HEK293T (cell line): ENCODE data around the gene TBC1D5.

Source experiments
- CTCF ChIA-PET: fragments of 350-600 bp; formaldehyde crosslinking; extraction: SDS; loops from one replicate; lab custom pipeline; 2021; ENCODE audit warnings: antibody characterized with exemption, inconsistent platforms; lab: Yijun Ruan, JAX
- POLR2A ChIA-PET: fragments of 350-600 bp; formaldehyde crosslinking; extraction: SDS; loops from one replicate; lab custom pipeline; 2020; ENCODE audit warnings: antibody characterized with exemption, inconsistent platforms; lab: Yijun Ruan, JAX
- DNase-seq: peaks from one replicate; pipeline ENCODE4 v3.0.0; 2012; ENCODE audit warnings: mixed read lengths; ENCODE audit errors: extremely low spot score
- ARNT ChIP-seq: fragments of 450-650 bp; IDR thresholded peaks from 2 replicates; pipeline ENCODE4 v1.6.1; 2017; ENCODE audit warnings: mild to moderate bottlenecking
- BHLHE40 ChIP-seq: fragments of 450-650 bp; IDR thresholded peaks from 2 replicates; pipeline ENCODE4 v1.6.1; 2016; ENCODE audit warnings: mild to moderate bottlenecking, moderate library complexity, borderline replicate concordance
- CTBP1 ChIP-seq: fragments of 450-650 bp; IDR thresholded peaks from 2 replicates; pipeline ENCODE4 v1.6.1; 2016; ENCODE audit warnings: borderline replicate concordance
- ELF4 ChIP-seq: fragments of 450-650 bp; IDR thresholded peaks from 2 replicates; pipeline ENCODE4 v1.6.1; 2017; ENCODE audit warnings: antibody characterized with exemption
- FOXA1 ChIP-seq: fragments of 450-650 bp; IDR thresholded peaks from 2 replicates; pipeline ENCODE4 v1.6.1; 2016; ENCODE audit warnings: mild to moderate bottlenecking
- FOXK2 ChIP-seq: fragments of 450-650 bp; IDR thresholded peaks from 2 replicates; pipeline ENCODE4 v1.6.1; 2016; ENCODE audit warnings: mild to moderate bottlenecking
- FOXM1 ChIP-seq: fragments of 450-650 bp; IDR thresholded peaks from 2 replicates; pipeline ENCODE4 v1.6.1; 2017; ENCODE audit warnings: mild to moderate bottlenecking, borderline replicate concordance
- HDGF ChIP-seq: fragments of 450-650 bp; IDR thresholded peaks from 2 replicates; pipeline ENCODE4 v1.6.1; 2017; ENCODE audit warnings: antibody characterized with exemption, borderline replicate concordance
- L3MBTL2 ChIP-seq: fragments of 450-650 bp; conservative IDR thresholded peaks from 2 replicates; pipeline ENCODE4 v1.6.1; 2016; ENCODE audit warnings: mild to moderate bottlenecking
- LEF1 ChIP-seq: fragments of 450-650 bp; IDR thresholded peaks from 2 replicates; pipeline ENCODE4 v1.6.1; 2017; ENCODE audit warnings: mild to moderate bottlenecking, borderline replicate concordance
- NFRKB ChIP-seq: fragments of 450-650 bp; IDR thresholded peaks from 2 replicates; pipeline ENCODE4 v1.6.1; 2016; ENCODE audit warnings: mild to moderate bottlenecking, moderate library complexity
- SP1 ChIP-seq: fragments of 450-650 bp; IDR thresholded peaks from 2 replicates; pipeline ENCODE4 v1.6.1; 2017
- SUZ12 ChIP-seq: fragments of 450-650 bp; IDR thresholded peaks from 2 replicates; pipeline ENCODE4 v1.6.1; 2016; ENCODE audit warnings: mild to moderate bottlenecking
- TARDBP ChIP-seq: fragments of 450-650 bp; IDR thresholded peaks from 2 replicates; pipeline ENCODE4 v1.6.1; 2016
- ZNF384 ChIP-seq: fragments of 450-650 bp; IDR thresholded peaks from 2 replicates; pipeline ENCODE4 v1.6.1; 2016
- TF ChIP-seq, protein P1 (sequence below): fragments of 450-650 bp; IDR thresholded peaks from 2 replicates; pipeline ENCODE4 v1.6.1; 2016

TBC1D5 gene

DNA sequence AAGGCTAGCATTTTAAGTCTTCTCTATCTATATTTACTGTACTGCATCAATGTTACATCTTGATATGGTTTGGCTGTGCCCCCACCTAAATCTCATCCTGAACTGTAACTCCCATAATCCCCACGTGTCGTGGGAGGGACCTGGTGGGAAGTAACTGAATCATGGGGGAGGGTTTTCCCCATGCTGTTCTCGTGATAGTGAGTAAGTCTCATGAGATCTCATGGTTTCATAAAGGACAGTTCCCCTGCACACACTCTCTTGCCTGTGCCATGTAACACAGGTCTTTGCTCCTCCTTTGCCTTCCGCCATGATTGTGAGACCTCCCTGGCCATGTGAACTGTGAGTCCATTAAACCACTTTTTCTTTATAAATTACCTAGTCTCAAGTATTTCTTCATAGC, 161.5 kb downstream of the TBC1D5 start:
- TF ChIP-seq CTBP1 = no peak
- TF ChIP-seq SP1 = no peak
- no peak for TF ChIP-seq ELF4
- TF ChIP-seq L3MBTL2 = no peak
- TF ChIP-seq ARNT = no peak
- no peak for TF ChIP-seq TARDBP
- TF ChIP-seq LEF1 = no peak
- no peak for TF ChIP-seq SUZ12
- POLR2A ChIA-PET = no interaction called here
- DNase-seq = no peak
- CTCF ChIA-PET = no interaction called here

DNA sequence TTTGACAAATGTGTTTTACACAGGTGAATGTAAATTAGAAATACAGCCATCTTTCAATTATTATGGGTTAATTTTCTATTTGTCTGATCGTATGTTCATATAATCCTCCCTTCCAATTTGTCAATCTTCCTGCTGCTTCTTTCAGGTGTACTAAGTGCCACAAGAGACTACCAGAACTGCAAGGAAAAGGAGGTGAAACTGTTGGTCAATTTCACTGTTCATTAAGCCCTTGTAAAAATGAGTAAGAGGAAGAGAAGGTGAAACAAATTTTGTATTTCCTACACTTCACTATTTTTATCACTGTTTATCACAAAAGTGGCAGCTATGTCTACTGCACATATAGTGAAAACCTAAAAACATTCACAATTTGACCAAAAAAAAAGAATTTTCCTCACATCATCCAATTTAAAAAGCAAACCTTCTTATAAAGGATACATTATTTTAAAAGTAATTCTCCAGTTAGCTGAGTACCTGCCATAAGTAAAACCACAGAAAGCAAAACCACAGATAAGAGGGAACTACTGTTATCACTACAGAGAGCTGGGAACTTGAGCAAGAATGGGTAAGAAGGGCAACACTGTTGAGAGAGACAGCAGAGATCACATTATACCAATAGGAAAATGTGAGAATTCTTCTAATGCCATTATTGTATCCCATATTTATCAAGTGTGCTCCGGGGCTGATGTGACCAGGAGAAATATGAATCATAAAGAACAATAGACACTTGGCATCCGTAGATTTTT, 163.0 kb downstream of the TBC1D5 start:
- no peak for DNase-seq
- CTCF ChIA-PET = no interaction called here
- POLR2A ChIA-PET = no interaction called here
- TF ChIP-seq SUZ12 = no peak
- no peak for TF ChIP-seq FOXM1
- TF ChIP-seq LEF1 = no peak
- TF ChIP-seq HDGF = no peak
- TF ChIP-seq, protein P1, sequence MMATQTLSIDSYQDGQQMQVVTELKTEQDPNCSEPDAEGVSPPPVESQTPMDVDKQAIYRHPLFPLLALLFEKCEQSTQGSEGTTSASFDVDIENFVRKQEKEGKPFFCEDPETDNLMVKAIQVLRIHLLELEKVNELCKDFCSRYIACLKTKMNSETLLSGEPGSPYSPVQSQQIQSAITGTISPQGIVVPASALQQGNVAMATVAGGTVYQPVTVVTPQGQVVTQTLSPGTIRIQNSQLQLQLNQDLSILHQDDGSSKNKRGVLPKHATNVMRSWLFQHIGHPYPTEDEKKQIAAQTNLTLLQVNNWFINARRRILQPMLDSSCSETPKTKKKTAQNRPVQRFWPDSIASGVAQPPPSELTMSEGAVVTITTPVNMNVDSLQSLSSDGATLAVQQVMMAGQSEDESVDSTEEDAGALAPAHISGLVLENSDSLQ = no peak
- TF ChIP-seq TARDBP = no peak
- no peak for TF ChIP-seq CTBP1
- no peak for TF ChIP-seq FOXK2
- TF ChIP-seq NFRKB = no peak

DNA sequence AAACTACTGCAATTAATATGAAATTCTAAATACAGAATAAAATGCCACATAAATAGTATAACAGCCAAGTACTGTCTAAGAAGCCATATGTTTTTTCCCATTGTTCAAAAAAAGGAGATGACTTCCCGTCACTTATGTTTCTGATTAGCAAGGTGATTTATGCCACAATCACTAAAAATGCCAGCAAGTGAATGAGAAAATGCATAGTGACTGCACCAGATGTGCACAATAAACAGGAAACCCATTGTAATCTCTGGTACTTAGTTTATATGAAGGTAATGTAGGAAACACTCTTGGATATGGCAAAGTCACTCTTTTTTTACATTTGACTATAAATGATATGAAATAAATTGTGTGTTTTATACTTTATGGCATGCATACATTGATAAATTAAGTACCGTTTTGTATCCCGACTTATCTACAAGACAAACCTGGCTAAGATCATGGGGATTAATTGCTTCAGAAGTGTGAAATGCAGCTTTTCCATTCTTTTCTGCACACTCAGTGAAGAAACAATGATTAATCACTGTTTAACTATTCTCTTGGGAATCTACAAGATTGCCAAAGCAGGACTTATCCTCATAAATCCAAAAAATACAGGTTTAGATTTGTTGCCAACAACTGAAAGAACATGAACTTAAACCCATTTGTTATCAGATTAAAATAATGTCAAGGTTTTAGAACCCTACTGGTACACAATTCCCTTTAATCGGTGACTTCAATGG, 164.5 kb downstream of the TBC1D5 start:
- DNase-seq = no peak
- no peak for TF ChIP-seq ELF4
- TF ChIP-seq ARNT = no peak
- TF ChIP-seq TARDBP = no peak
- TF ChIP-seq BHLHE40 = no peak
- TF ChIP-seq, protein P1 = no peak
- TF ChIP-seq HDGF = no peak
- no peak for TF ChIP-seq CTBP1
- no peak for TF ChIP-seq SUZ12
- TF ChIP-seq NFRKB = no peak
- TF ChIP-seq LEF1 = no peak
- no peak for TF ChIP-seq ZNF384
- TF ChIP-seq FOXK2 = no peak
- TF ChIP-seq L3MBTL2 = no peak
- TF ChIP-seq FOXM1 = no peak
- no peak for TF ChIP-seq SP1
- TF ChIP-seq FOXA1 = no peak
- POLR2A ChIA-PET = no interaction called here
- CTCF ChIA-PET = no interaction called here

DNA sequence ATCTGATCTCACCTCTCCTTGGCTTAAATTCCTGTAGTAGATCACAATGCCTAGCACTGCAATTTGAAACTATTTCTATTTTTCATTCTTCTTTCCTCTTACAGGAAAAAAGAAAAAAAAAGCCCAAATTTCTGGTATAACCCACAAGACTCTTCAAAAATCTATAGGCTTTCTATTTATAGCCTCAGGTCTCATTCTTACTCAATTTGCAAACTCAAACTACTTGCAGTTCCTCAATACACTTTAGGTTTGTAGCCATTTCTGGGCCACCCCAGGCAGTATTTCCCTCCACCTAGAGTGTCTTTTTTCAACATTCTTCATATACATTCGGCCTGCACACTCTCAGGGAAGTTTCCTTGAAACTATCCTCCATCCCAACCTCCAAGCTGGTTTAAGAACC, 169.0 kb downstream of the TBC1D5 start:
- DNase-seq = no peak
- POLR2A ChIA-PET = no interaction called here
- CTCF ChIA-PET = no interaction called here
- TF ChIP-seq, protein P1 = no peak
- no peak for TF ChIP-seq ELF4
- TF ChIP-seq ARNT = no peak
- no peak for TF ChIP-seq FOXK2
- no peak for TF ChIP-seq HDGF
- no peak for TF ChIP-seq TARDBP

DNA sequence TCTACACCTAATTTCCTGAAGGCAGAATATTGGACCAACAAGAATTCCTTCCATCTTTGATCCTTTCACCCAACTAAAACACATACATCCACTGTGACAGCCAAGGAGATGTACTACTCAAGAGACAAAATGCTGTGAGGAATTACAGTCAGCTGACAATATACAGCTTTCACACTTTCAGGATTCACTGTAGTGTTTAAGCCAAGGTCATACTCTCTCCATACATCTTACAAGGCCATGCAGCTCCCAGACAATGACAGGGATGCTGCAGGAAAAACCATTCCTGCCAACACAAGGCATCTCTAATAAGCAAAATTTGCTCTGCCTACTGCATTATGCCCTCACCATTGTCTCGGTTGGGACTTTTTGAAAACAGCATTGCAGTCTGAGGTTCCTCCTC, 170.7 kb downstream of the TBC1D5 start:
- ChIA-PET POLR2A (no interaction called here), CTCF (interaction anchor here (0.6 kb wide), 1 partner anchor 154 kb away, joined by 3 read pairs; no protein-coding TSS in a partner anchor)
- TF ChIP-seq TARDBP (no peak), BHLHE40 (no peak), ZNF384 (no peak), SP1 (no peak), HDGF (no peak), FOXK2 (no peak), FOXA1 (no peak), FOXM1 (no peak)
- TF ChIP-seq, protein P1 = no peak
- no peak for DNase-seq

DNA sequence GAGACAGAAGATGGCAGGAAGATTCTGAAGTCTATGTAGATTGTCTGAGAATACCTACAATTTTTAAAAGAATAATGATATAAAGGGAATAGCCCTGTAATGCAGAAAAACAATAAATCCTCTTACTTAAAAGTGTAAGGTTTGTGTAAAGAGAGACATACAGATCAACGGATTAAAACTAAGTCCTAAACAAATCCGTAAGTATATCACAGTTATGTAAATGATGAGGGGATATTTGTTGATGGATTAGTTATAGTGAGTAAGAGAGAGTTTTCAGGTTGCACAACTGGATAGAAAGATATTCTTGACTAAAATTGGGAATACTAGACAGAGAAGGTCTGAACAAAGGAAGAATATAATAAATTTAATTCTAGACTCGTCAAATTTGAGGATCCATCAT, 179.6 kb downstream of the TBC1D5 start:
- ChIA-PET CTCF (no interaction called here), POLR2A (no interaction called here)
- DNase-seq = no peak
- TF ChIP-seq L3MBTL2 (no peak), BHLHE40 (no peak), ELF4 (no peak), FOXA1 (no peak), FOXK2 (no peak), TARDBP (no peak), ZNF384 (no peak), LEF1 (no peak), FOXM1 (no peak), SP1 (no peak), ARNT (no peak), SUZ12 (no peak), CTBP1 (no peak), HDGF (no peak), NFRKB (no peak)
- TF ChIP-seq, protein P1 = no peak
